ENCODE results near the gene EPB42.

The EPB42 gene

GRCh38 chr15:43255376-43255775 is 34.6 kb upstream of the EPB42 start:
- no peaks in the 10 kb centered on the region for H4K20me1 ChIP-seq (ENCODE audit: low read depth, low read length)
- no peak overlapping the region for H3K4me3 ChIP-seq (ENCODE audit: insufficient read depth, low read length, poor library complexity, severe bottlenecking)
- no peaks in the 10 kb centered on the region for H3K9me3 ChIP-seq (ENCODE audit: insufficient read depth, low read length)
- H2AFZ ChIP-seq (ENCODE audit: low read depth, low read length, severe bottlenecking) = no peak overlapping the region
- H3K9ac ChIP-seq (ENCODE audit: low read length) = no peak overlapping the region
- H3K79me2 ChIP-seq (ENCODE audit: insufficient read depth, low read length) = no peaks in the 10 kb centered on the region
- no peak overlapping the region for H3K4me2 ChIP-seq (ENCODE audit: low read depth, low read length, poor library complexity, severe bottlenecking)
- H3K9me2 ChIP-seq (replicated peaks; ENCODE audit: insufficient read depth, low read length) = no peaks in the 10 kb centered on the region
- H3K27ac ChIP-seq (ENCODE audit: low read depth, low read length) = no peak overlapping the region
- TF ChIP-seq CTCF (IDR thresholded peaks at IDR 0.05; ENCODE audit: insufficient read depth, low read length, poor library complexity, severe bottlenecking) (no peak), EZH2phosphoT487 (conservative IDR thresholded peaks at IDR 0.05; ENCODE audit: low read length) (no peak)
- H3K36me3 ChIP-seq (ENCODE audit: low read length) = no peaks in the 10 kb centered on the region
- H3F3A ChIP-seq (ENCODE audit: insufficient read depth) = no peaks in the 10 kb centered on the region
- H3K27me3 ChIP-seq (ENCODE audit: low read length) = no peaks in the 10 kb centered on the region

GRCh38 chr15:43253431-43254403 is 32.9 kb upstream of the EPB42 start:
- Histone ChIP-seq H3K27me3 (ENCODE audit: low read length) (no peaks in the 10 kb centered on the region), H3K79me2 (ENCODE audit: insufficient read depth, low read length) (no peaks in the 10 kb centered on the region), H3K9me3 (ENCODE audit: insufficient read depth, low read length) (no peaks in the 10 kb centered on the region), H4K20me1 (ENCODE audit: low read depth, low read length) (no peaks in the 10 kb centered on the region), H3K4me2 (ENCODE audit: low read depth, low read length, poor library complexity, severe bottlenecking) (no peak overlapping the region), H3K27ac (ENCODE audit: low read depth, low read length) (no peak overlapping the region), H3K36me3 (ENCODE audit: low read length) (no peaks in the 10 kb centered on the region), H2AFZ (ENCODE audit: low read depth, low read length, severe bottlenecking) (no peak overlapping the region), H3K9me2 (replicated peaks; ENCODE audit: insufficient read depth, low read length) (no peaks in the 10 kb centered on the region), H3F3A (ENCODE audit: insufficient read depth) (no peaks in the 10 kb centered on the region), H3K9ac (ENCODE audit: low read length) (no peak overlapping the region), H3K4me3 (ENCODE audit: insufficient read depth, low read length, poor library complexity, severe bottlenecking) (no peak overlapping the region)
- TF ChIP-seq EZH2phosphoT487 (conservative IDR thresholded peaks at IDR 0.05; ENCODE audit: low read length) (no peak), CTCF (IDR thresholded peaks at IDR 0.05; ENCODE audit: insufficient read depth, low read length, poor library complexity, severe bottlenecking) (no peak)

GRCh38 chr15:43251871-43252250 is 31.0 kb upstream of the EPB42 start:
- H3K9me3 ChIP-seq (ENCODE audit: insufficient read depth, low read length) = no peaks in the 10 kb centered on the region
- no peaks in the 10 kb centered on the region for H3F3A ChIP-seq (ENCODE audit: insufficient read depth)
- H3K4me3 ChIP-seq (ENCODE audit: insufficient read depth, low read length, poor library complexity, severe bottlenecking) = no peak overlapping the region
- no peaks in the 10 kb centered on the region for H3K9me2 ChIP-seq (replicated peaks; ENCODE audit: insufficient read depth, low read length)
- no peak overlapping the region for H3K27ac ChIP-seq (ENCODE audit: low read depth, low read length)
- no peaks in the 10 kb centered on the region for H3K27me3 ChIP-seq (ENCODE audit: low read length)
- H3K79me2 ChIP-seq (ENCODE audit: insufficient read depth, low read length) = no peaks in the 10 kb centered on the region
- no peaks in the 10 kb centered on the region for H3K36me3 ChIP-seq (ENCODE audit: low read length)
- TF ChIP-seq CTCF (IDR thresholded peaks at IDR 0.05; ENCODE audit: insufficient read depth, low read length, poor library complexity, severe bottlenecking) (no peak), EZH2phosphoT487 (conservative IDR thresholded peaks at IDR 0.05; ENCODE audit: low read length) (no peak)
- no peak overlapping the region for H3K4me2 ChIP-seq (ENCODE audit: low read depth, low read length, poor library complexity, severe bottlenecking)
- no peak overlapping the region for H3K9ac ChIP-seq (ENCODE audit: low read length)
- no peaks in the 10 kb centered on the region for H4K20me1 ChIP-seq (ENCODE audit: low read depth, low read length)
- H2AFZ ChIP-seq (ENCODE audit: low read depth, low read length, severe bottlenecking) = no peak overlapping the region
